Rectal smooth muscle tissue (tissue), 1 donor: ENCODE measurements around the gene KRTAP4-6.
"Not testable (repeated sequence)": the region's sequence is repeated elsewhere in the genome, so short reads cannot be mapped to it uniquely, and the experiment has no call there.

ENCODE experiments used
- H3K27ac ChIP-seq: one replicate; pipeline ENCODE4 v1.7.0; 2013; ENCODE audit warnings: low read depth, low read length, inconsistent platforms
- H3K27me3 ChIP-seq: one replicate; pipeline ENCODE4 v1.7.0; 2013; ENCODE audit warnings: low read length; ENCODE audit not compliant: control insufficient read depth, insufficient read depth
- H3K36me3 ChIP-seq: one replicate; pipeline ENCODE4 v1.7.0; 2013; ENCODE audit warnings: low read length; ENCODE audit not compliant: control insufficient read depth, insufficient read depth
- H3K4me1 ChIP-seq: one replicate; pipeline ENCODE4 v1.7.0; 2013; ENCODE audit warnings: low read length; ENCODE audit not compliant: control insufficient read depth, insufficient read depth
- H3K4me3 ChIP-seq: one replicate; pipeline ENCODE4 v1.7.0; 2013; ENCODE audit warnings: low read length
- H3K9ac ChIP-seq: one replicate; pipeline ENCODE4 v1.7.0; 2013; ENCODE audit warnings: low read length

Gene KRTAP4-6

GRCh38 chr17:41167561-41167960, 27.2 kb upstream of the KRTAP4-6 start:
- Histone ChIP-seq H3K27ac (no peak overlapping the region), H3K36me3 (no peaks in the 10 kb centered on the region), H3K27me3 (no peaks in the 10 kb centered on the region), H3K4me1 (no peaks in the 10 kb centered on the region), H3K9ac (no peak overlapping the region), H3K4me3 (no peak overlapping the region)

- Histone ChIP-seq H3K4me1 (no peaks in the 10 kb centered on the region), H3K27ac (no peak overlapping the region), H3K9ac (no peak overlapping the region), H3K4me3 (no peak overlapping the region), H3K27me3 (no peaks in the 10 kb centered on the region), H3K36me3 (no peaks in the 10 kb centered on the region)
Measured at GRCh38 chr17:41163828-41164227, 23.5 kb upstream of the KRTAP4-6 start.

- no peak within 1 kb of the TSS for H3K9ac ChIP-seq
- H3K4me3 ChIP-seq: no peak within 1 kb of the TSS
- no peaks in the 10 kb centered on the region for H3K4me1 ChIP-seq
- H3K27me3 ChIP-seq: no peaks in the 10 kb centered on the region
- H3K36me3 ChIP-seq: no peaks in the 10 kb centered on the region
- H3K27ac ChIP-seq: no peak within 1 kb of the TSS
Measured at GRCh38 chr17:41160648-41161047, 20.3 kb upstream of the KRTAP4-6 start, which contains the start of gene KRTAP4-4. Gene KRTAP4-4 (minus strand): TSS chr17:41160748. CDS start chr17:41160691, 57 bp downstream.

- H3K27ac ChIP-seq, H3K27me3 ChIP-seq, H3K4me1 ChIP-seq, H3K9ac ChIP-seq, H3K4me3 ChIP-seq, H3K36me3 ChIP-seq: not testable (repeated sequence)
Measured at GRCh38 chr17:41160190-41160589, 19.8 kb upstream of the KRTAP4-6 start.

GRCh38 chr17:41153856-41154255, 13.5 kb upstream of the KRTAP4-6 start:
- Histone ChIP-seq H3K27ac (no peak overlapping the region), H3K36me3 (no peaks in the 10 kb centered on the region), H3K9ac (no peak overlapping the region), H3K4me3 (no peak overlapping the region), H3K4me1 (no peaks in the 10 kb centered on the region), H3K27me3 (no peaks in the 10 kb centered on the region)

- H3K9ac ChIP-seq: no peak overlapping the region
- no peaks in the 10 kb centered on the region for H3K36me3 ChIP-seq
- no peak overlapping the region for H3K27ac ChIP-seq
- H3K4me1 ChIP-seq: no peaks in the 10 kb centered on the region
- H3K4me3 ChIP-seq: no peak overlapping the region
- no peaks in the 10 kb centered on the region for H3K27me3 ChIP-seq
Measured at GRCh38 chr17:41151525-41151924, 11.2 kb upstream of the KRTAP4-6 start.

GRCh38 chr17:41150026-41150425, 9.7 kb upstream of the KRTAP4-6 start:
- no peaks in the 10 kb centered on the region for H3K27me3 ChIP-seq
- H3K4me1 ChIP-seq: no peaks in the 10 kb centered on the region

GRCh38 chr17:41149652-41149985, 9.3 kb upstream of the KRTAP4-6 start, which contains the start of gene KRTAP4-5:
Gene KRTAP4-5 (minus strand): TSS chr17:41149825. CDS start chr17:41149767, 58 bp downstream.
- H3K9ac ChIP-seq: no peak within 1 kb of the TSS
- H3K27ac ChIP-seq: no peak within 1 kb of the TSS
- no peaks in the 10 kb centered on the region for H3K4me1 ChIP-seq
- H3K27me3 ChIP-seq: no peaks in the 10 kb centered on the region
- H3K36me3 ChIP-seq: no peaks in the 10 kb centered on the region
- H3K4me3 ChIP-seq: no peak within 1 kb of the TSS

More at GRCh38 chr17:41150026-41150425, 9.7 kb upstream of the KRTAP4-6 start:
- Histone ChIP-seq H3K9ac (no peak overlapping the region), H3K4me3 (no peak overlapping the region), H3K36me3 (no peaks in the 10 kb centered on the region), H3K27ac (no peak overlapping the region)

GRCh38 chr17:41148971-41149651, 8.8 kb upstream of the KRTAP4-6 start:
- not testable (repeated sequence) for H3K27me3 ChIP-seq, H3K4me1 ChIP-seq, H3K4me3 ChIP-seq, H3K36me3 ChIP-seq, H3K9ac ChIP-seq, H3K27ac ChIP-seq

GRCh38 chr17:41147531-41148204, 7.3 kb upstream of the KRTAP4-6 start:
- H3K36me3 ChIP-seq: no peaks in the 10 kb centered on the region
- no peaks in the 10 kb centered on the region for H3K27me3 ChIP-seq
- no peak overlapping the region for H3K27ac ChIP-seq
- no peak overlapping the region for H3K4me3 ChIP-seq
- H3K4me1 ChIP-seq: no peaks in the 10 kb centered on the region
- H3K9ac ChIP-seq: no peak overlapping the region

- no peaks in the 10 kb centered on the region for H3K4me1 ChIP-seq
- H3K36me3 ChIP-seq: no peaks in the 10 kb centered on the region
- H3K4me3 ChIP-seq: no peak overlapping the region
- H3K27ac ChIP-seq: no peak overlapping the region
- no peaks in the 10 kb centered on the region for H3K27me3 ChIP-seq
- H3K9ac ChIP-seq: no peak overlapping the region
Measured at GRCh38 chr17:41145261-41145660, 4.9 kb upstream of the KRTAP4-6 start.

GRCh38 chr17:41144846-41145245, 4.5 kb upstream of the KRTAP4-6 start:
- no peak overlapping the region for H3K27ac ChIP-seq
- no peak overlapping the region for H3K9ac ChIP-seq
- H3K4me1 ChIP-seq: no peaks in the 10 kb centered on the region
- no peaks in the 10 kb centered on the region for H3K27me3 ChIP-seq
- H3K4me3 ChIP-seq: no peak overlapping the region
- no peaks in the 10 kb centered on the region for H3K36me3 ChIP-seq

- H3K9ac ChIP-seq: no peak overlapping the region
- no peak overlapping the region for H3K27ac ChIP-seq
- no peaks in the 10 kb centered on the region for H3K4me1 ChIP-seq
- H3K4me3 ChIP-seq: no peak overlapping the region
- no peaks in the 10 kb centered on the region for H3K27me3 ChIP-seq
- H3K36me3 ChIP-seq: no peaks in the 10 kb centered on the region
Measured at GRCh38 chr17:41141361-41141760, 1.0 kb upstream of the KRTAP4-6 start.
